ENCODE data around the gene HACD3.

GRCh38 chr15:65532738-65533051 is 2.4 kb downstream of the HACD3 start:
- TF ChIP-seq CTCF (IDR thresholded peaks at IDR 0.05) (no peak), EZH2phosphoT487 (IDR thresholded peaks at IDR 0.05) (no peak)
